ENCODE results near the gene ECE1. TPM values are rescaled to one million over a fixed set of nuclear protein-coding genes. Genes with fewer than 3 reads are reported as not detected.

The ECE1 gene
- total and polyA plus RNA-seq, 9 of the 15 experiments (the other 6 are each of a cell fraction or from before 2014, with no cell fraction given), result 0.56 to 34.8 (median 11.0) TPM

GRCh38 chr1:21198929-21199328 lies 91.3 kb downstream of the ECE1 start (continued):
- TF ChIP-seq ZBTB40 (IDR thresholded peaks at IDR 0.05) (peak; percentile 83), ZBTB40 (CRISPR knock-in tag; IDR thresholded peaks at IDR 0.05) (no peak), ARID3A (IDR thresholded peaks at IDR 0.05; ENCODE audit: borderline replicate concordance, low read depth, low read length) (peak; percentile 82; the same call in 1 of the 2 replicates), CSDE1 (IDR thresholded peaks at IDR 0.05) (peak in 1 of 2 experiments; percentile 99; a peak in 2 of 4 replicates), RFX1 (IDR thresholded peaks at IDR 0.05) (peak; percentile 100), KDM1A (IDR thresholded peaks at IDR 0.05) (peak; percentile 77 to 88), CTBP1 (IDR thresholded peaks at IDR 0.05; ENCODE audit: borderline replicate concordance) (peak; percentile 51; the same call in 1 of the 2 replicates), SLC30A9 (CRISPR knock-in tag; IDR thresholded peaks at IDR 0.05) (no peak), HNRNPK (IDR thresholded peaks at IDR 0.05; ENCODE audit: low read depth, low read length, poor library complexity, severe bottlenecking) (no peak), RNF2 (IDR thresholded peaks at IDR 0.05) (peak; percentile 51; the same call in 1 of the 2 replicates), RREB1 (CRISPR knock-in tag; IDR thresholded peaks at IDR 0.05) (0 out of 2 replicates have a peak, but pooled peaks have one; percentile 76), HNRNPLL (IDR thresholded peaks at IDR 0.05; ENCODE audit: low read depth, low read length, poor library complexity, severe bottlenecking) (peak; percentile 69)
